Measurements from ENCODE around the gene CDH26.

Gene CDH26

DNA sequence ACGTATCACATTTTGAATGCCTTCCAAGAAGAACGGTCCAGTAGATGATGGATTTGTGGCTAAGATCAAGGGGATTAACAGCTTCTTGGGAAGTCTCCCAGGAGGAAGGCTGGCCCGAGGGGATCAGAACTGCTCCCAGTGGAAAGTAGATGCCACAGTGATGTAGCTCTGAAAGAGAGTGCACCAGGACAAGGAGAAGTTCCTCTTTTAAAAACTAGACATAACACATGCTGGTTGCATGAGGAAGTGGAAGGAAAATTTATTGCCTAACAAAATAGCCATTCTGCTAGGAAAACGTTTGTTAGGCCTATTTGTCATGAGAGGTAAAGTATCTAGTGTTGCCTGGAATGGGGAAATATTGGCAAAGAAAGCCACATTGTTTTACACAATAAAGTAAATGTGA is 87.8 kb downstream of the CDH26 start:
- no peak overlapping the region for H3K4me3 ChIP-seq (ENCODE audit: low read length)
- TF ChIP-seq, protein P1, sequence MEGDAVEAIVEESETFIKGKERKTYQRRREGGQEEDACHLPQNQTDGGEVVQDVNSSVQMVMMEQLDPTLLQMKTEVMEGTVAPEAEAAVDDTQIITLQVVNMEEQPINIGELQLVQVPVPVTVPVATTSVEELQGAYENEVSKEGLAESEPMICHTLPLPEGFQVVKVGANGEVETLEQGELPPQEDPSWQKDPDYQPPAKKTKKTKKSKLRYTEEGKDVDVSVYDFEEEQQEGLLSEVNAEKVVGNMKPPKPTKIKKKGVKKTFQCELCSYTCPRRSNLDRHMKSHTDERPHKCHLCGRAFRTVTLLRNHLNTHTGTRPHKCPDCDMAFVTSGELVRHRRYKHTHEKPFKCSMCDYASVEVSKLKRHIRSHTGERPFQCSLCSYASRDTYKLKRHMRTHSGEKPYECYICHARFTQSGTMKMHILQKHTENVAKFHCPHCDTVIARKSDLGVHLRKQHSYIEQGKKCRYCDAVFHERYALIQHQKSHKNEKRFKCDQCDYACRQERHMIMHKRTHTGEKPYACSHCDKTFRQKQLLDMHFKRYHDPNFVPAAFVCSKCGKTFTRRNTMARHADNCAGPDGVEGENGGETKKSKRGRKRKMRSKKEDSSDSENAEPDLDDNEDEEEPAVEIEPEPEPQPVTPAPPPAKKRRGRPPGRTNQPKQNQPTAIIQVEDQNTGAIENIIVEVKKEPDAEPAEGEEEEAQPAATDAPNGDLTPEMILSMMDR (conservative IDR thresholded peaks at IDR 0.05; ENCODE audit: low read length): no peak
- peak; percentile 84 for DNase-seq (ENCODE audit: low read depth)

DNA sequence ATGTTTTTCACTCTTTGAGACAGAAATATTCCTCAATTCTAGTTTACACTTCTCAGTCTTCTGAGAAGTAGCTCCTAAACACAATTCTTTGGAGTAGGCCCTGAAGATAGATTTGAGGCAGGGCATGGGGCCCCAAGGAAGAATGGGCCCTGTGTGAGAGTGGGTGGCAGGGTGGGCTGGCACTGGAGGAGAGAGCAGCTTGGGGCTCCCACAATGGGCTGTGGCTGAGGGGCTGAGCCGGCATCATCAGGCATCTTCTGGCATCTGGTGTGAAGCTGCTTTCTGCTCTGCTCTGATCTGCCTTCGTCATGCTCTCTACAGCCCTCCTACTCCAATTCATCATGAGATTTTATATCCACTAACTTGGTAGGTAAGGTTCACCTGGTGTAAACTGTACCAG is 88.2 kb downstream of the CDH26 start:
- DNase-seq (ENCODE audit: low read depth): no peak
- TF ChIP-seq, protein P1 (conservative IDR thresholded peaks at IDR 0.05; ENCODE audit: low read length): no peak
- H3K4me3 ChIP-seq (ENCODE audit: low read length): no peak overlapping the region

DNA sequence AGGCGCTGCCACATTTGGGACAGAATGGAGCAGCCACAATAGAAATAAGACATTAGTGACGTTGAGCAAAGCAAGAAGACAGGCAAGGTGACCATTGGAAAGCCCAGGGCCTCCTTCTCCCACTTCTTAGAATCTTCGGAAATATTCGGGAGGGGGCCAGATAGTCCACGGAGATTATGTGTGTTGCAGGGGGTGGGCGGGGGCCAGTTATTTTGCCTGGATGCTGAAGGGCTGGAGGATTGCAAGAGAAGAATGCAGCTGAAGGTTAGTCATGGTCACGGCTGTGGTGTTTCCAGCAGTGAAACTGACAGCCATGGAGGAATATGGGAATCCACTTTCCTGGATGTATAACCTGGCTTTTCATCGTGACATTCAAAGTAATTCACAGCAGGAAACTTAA is 88.6 kb downstream of the CDH26 start:
- TF ChIP-seq, protein P1 (conservative IDR thresholded peaks at IDR 0.05; ENCODE audit: low read length): no peak
- no peak overlapping the region for H3K4me3 ChIP-seq (ENCODE audit: low read length)
- DNase-seq (ENCODE audit: low read depth): no peak

DNA sequence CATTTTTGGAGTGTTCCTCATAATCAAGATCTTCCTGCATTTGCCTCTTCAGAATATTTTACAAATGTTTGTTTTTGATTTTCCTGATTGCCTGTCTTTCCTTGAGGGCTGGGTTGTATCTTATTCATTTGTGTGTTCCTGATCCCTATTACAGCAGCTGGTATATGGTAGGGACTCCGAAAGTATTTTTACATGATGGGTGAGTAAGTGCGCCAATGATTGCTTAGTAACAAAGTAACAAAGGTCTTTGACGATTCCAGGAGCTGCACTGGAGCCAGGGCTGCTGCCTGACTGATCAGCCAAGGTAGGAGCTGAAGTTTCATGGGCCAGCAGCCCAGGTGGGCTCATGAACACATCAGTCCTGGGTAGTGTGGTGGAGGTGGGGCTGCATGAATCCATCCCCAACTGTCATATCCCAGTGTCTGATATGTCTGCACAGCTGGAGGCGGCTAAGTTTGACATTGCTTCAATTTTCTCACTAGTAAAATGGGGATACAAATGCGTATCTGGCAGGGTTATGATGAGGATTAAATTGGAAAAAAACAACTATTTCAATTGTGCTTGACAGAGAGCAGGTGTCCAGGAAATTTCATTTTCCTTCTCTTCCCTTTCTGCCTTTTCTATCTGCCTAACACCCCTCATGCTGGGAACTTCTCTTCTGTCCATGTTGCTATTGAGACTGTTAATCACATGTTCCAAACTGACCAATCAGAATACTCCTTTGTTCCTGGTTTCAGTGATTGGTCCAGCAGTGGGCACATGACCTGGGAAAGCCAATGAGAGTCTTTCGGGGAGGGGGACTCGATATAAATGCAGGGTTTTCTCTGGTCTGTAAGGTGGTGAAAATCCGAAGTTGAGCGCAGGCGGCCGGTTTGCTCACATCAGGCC is 90.7 kb downstream of the CDH26 start:
- no peak overlapping the region for H3K4me3 ChIP-seq (ENCODE audit: low read length)
- TF ChIP-seq, protein P1 (conservative IDR thresholded peaks at IDR 0.05; ENCODE audit: low read length): no peak
- no peak for DNase-seq (ENCODE audit: low read depth)

DNA sequence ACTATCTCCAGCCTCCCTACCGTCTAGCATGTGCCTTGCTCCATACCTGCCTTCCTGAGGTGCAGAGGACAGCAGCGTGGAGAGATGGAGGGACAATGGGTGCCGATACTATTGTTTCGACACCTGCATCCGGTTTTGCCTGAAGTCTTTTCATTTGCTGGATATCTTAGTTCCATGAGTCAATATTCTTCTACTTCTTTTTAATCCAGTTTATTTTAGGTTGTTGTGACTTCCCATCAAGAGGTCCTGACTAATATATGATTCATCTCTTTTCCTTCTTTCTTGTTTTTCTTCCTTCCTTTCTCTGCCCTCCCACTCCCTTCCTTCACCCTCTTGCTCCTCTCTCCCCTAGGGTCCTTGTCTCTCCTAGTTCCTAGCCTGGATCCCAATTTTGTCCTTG is 91.4 kb downstream of the CDH26 start:
- TF ChIP-seq, protein P1 (conservative IDR thresholded peaks at IDR 0.05; ENCODE audit: low read length): no peak
- H3K4me3 ChIP-seq (ENCODE audit: low read length): no peak overlapping the region
- DNase-seq (ENCODE audit: low read depth): no peak

DNA sequence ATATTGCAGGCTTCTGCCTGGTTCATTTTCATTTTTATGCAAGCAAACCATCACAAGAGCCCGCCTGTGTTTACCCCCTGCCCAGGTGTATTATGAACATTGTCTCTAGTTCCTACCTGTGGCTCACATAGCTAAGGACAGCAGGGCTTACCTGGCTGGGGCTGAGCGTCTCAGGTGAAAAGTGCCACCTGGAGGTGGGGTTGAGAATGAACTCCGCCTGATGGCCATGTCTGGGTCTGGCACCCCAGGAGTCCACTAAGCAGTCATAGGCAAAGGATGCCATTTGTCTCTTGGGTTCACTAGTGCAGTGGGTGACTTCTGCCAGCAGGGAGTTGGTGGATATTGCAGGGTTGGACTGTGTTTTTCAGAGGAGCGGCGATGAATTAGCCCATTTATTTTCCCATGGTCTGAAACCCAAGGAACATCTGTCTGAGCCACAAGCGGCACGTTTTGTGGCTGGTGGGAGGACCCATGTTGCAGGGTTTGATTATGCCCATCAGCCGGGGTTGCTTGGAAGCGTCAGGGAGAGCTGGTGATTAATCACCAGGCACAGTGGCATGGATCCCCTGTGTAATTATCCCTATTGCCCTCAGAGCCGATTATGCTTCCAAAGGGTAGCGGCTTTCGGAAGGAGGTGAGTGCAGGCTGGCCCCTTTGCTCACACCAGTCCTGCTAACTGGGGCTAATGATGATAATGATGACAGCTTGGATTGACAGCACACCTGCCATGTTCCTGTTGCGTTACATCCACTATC is 92.1 kb downstream of the CDH26 start:
- TF ChIP-seq, protein P1 (conservative IDR thresholded peaks at IDR 0.05; ENCODE audit: low read length): peak; percentile 14; the same call in 1 of the 2 replicates
- H3K4me3 ChIP-seq (ENCODE audit: low read length): no peak overlapping the region
- no peak for DNase-seq (ENCODE audit: low read depth)
